Activated T-helper 2 cell treated with anti-CD3 and anti-CD28 coated beads, Interferon-gamma antibody, Interleukin-2, Interleukin-4, amounts not matched to agents 10 μg/mL and 5 μg/mL and 100 μg/mL, durations not matched to agents 14 hours and 24 hours and 36 hours (primary cell): ENCODE measurements around the gene SCAMP5. TPM values are rescaled to one million over a fixed set of nuclear protein-coding genes. Genes with fewer than 3 reads are reported as not detected.
A peak's percentile ranks its signal among the peaks of the same experiment; 100 is the strongest.

Experiments
- DNase-seq: peaks from one replicate; pipeline ENCODE4 v3.0.0; 2021; ENCODE audit warnings: low spot score
- H3K27ac Mint-ChIP-seq: one replicate; pipeline ENCODE4 v1.8.0; 2021; ENCODE audit warnings: mixed read lengths
- H3K27me3 Mint-ChIP-seq: one replicate; pipeline ENCODE4 v1.8.0; 2021; ENCODE audit warnings: low read depth, mixed read lengths
- H3K36me3 Mint-ChIP-seq: one replicate; pipeline ENCODE4 v1.8.0; 2021; ENCODE audit warnings: low read depth, mixed read lengths
- H3K4me1 Mint-ChIP-seq: one replicate; pipeline ENCODE4 v1.8.0; 2021; ENCODE audit warnings: low read depth, mixed read lengths
- H3K4me3 Mint-ChIP-seq: one replicate; pipeline ENCODE4 v1.8.0; 2021; ENCODE audit warnings: low read depth, mild to moderate bottlenecking, moderate library complexity, mixed read lengths
- H3K9me3 Mint-ChIP-seq: one replicate; pipeline ENCODE4 v1.8.0; 2021; ENCODE audit warnings: mixed read lengths
- intact Hi-C: fragments of 100-400 bp; cut with micrococcal nuclease; formaldehyde crosslinking; loops from one replicate; pipeline ENCODE4 v1.15.1; 2023
- total RNA-seq: library from RNA; stranded (reverse); gene quantifications from 2 replicates; pipeline ENCODE4 v1.2.3, GENCODE V29; 2022

SCAMP5 gene
- total RNA-seq: 0.89 and 0.99 TPM in 2 replicates

- Mint-ChIP-seq H3K36me3 (no peaks in the 10 kb centered on the region), H3K27me3 (peaks cover 38% of the 10 kb centered on the region), H3K4me1 (peaks cover 8% of the 10 kb centered on the region), H3K4me3 (peak within 1 kb of the TSS; percentile 54), H3K27ac (no peak within 1 kb of the TSS), H3K9me3 (no peaks in the 10 kb centered on the region)
- intact Hi-C loops: no loop called here
- DNase-seq: peak; percentile 92
These were observed at the start of gene SCAMP5 for GRCh38 chr15:74995182-74995778. Gene SCAMP5, plus strand, starts transcription at chr15:74995563. Its CDS starts 16,277 bp downstream, at chr15:75011840.

- Mint-ChIP-seq H3K9me3 (no peaks in the 10 kb centered on the region), H3K4me1 (peaks cover 10% of the 10 kb centered on the region), H3K36me3 (peaks cover 4% of the 10 kb centered on the region), H3K27me3 (peaks cover 2% of the 10 kb centered on the region), H3K27ac (no peak overlapping the region), H3K4me3 (no peak overlapping the region)
- intact Hi-C loops: loop anchor here (1.0 to 5.0 kb wide), 4 partner anchors 43 to 313 kb away; partner anchors contain the start of gene FAM219B
- DNase-seq: peak; percentile 71
These were observed 45.1 kb upstream of the SCAMP5 start for GRCh38 chr15:74950078-74950908.

- Mint-ChIP-seq H3K36me3 (peaks cover 4% of the 10 kb centered on the region), H3K27ac (no peak overlapping the region), H3K4me1 (peaks cover 13% of the 10 kb centered on the region), H3K4me3 (no peak overlapping the region), H3K27me3 (peaks cover 2% of the 10 kb centered on the region), H3K9me3 (no peaks in the 10 kb centered on the region)
- intact Hi-C loops: loop anchor here (2.0 to 5.0 kb wide), 3 partner anchors 44 to 314 kb away; partner anchors contain the start of gene FAM219B
- DNase-seq: no peak
These were observed 44.4 kb upstream of the SCAMP5 start for GRCh38 chr15:74951006-74951405.

- Mint-ChIP-seq H3K4me1 (peaks cover 23% of the 10 kb centered on the region), H3K27me3 (peaks cover 21% of the 10 kb centered on the region), H3K27ac (no peak overlapping the region), H3K9me3 (no peaks in the 10 kb centered on the region), H3K4me3 (no peak overlapping the region), H3K36me3 (peaks cover 4% of the 10 kb centered on the region)
- DNase-seq: no peak
- intact Hi-C loops: loop anchor here (5.0 kb wide), 2 partner anchors 47 to 317 kb away; partner anchors contain the start of gene FAM219B
These were observed 40.8 kb upstream of the SCAMP5 start for GRCh38 chr15:74954515-74954914.

- Mint-ChIP-seq H3K27me3 (peaks cover 26% of the 10 kb centered on the region), H3K27ac (no peak overlapping the region), H3K4me1 (peaks cover 23% of the 10 kb centered on the region), H3K36me3 (peaks cover 4% of the 10 kb centered on the region), H3K4me3 (peak overlapping the region; percentile 55), H3K9me3 (no peaks in the 10 kb centered on the region)
- no peak for DNase-seq
- intact Hi-C loops: loop anchor here (5.0 kb wide), 2 partner anchors 67 to 168 kb away; partner anchors contain the start of gene PPCDC
These were observed 40.3 kb upstream of the SCAMP5 start for GRCh38 chr15:74955017-74955416.

GRCh38 chr15:74955796-74956647 is 39.3 kb upstream of the SCAMP5 start:
- Mint-ChIP-seq H3K4me3 (peak overlapping the region; percentile 55), H3K9me3 (no peaks in the 10 kb centered on the region), H3K4me1 (peaks cover 25% of the 10 kb centered on the region), H3K27ac (no peak overlapping the region), H3K36me3 (peaks cover 4% of the 10 kb centered on the region), H3K27me3 (peaks cover 32% of the 10 kb centered on the region)
- intact Hi-C loops: loop anchor here (2.0 to 5.0 kb wide), 3 partner anchors 66 to 249 kb away; partner anchors contain the start of gene PPCDC
- peak; percentile 66 for DNase-seq

- H3K4me3 Mint-ChIP-seq: peak within 1 kb of the TSS; percentile 64
- intact Hi-C loops: loop anchor here (2.0 to 5.0 kb wide), 3 partner anchors 65 to 248 kb away; partner anchors contain the start of gene PPCDC
These were observed 38.5 kb upstream of the SCAMP5 start, which contains the start of gene RPP25 for GRCh38 chr15:74956648-74957475. Gene RPP25, minus strand, starts transcription at chr15:74956772. Its CDS starts 189 bp downstream, at chr15:74956583.

GRCh38 chr15:74957476-74958035 is 37.8 kb upstream of the SCAMP5 start:
- no peak overlapping the region for H3K27ac Mint-ChIP-seq
- intact Hi-C loops: loop anchor here (2.0 to 5.0 kb wide), 3 partner anchors 65 to 247 kb away; partner anchors contain the start of gene PPCDC
- H3K9me3 Mint-ChIP-seq: no peaks in the 10 kb centered on the region
- peaks cover 39% of the 10 kb centered on the region for H3K27me3 Mint-ChIP-seq
- no peak for DNase-seq
- H3K4me1 Mint-ChIP-seq: peaks cover 29% of the 10 kb centered on the region
- peaks cover 4% of the 10 kb centered on the region for H3K36me3 Mint-ChIP-seq
- no peak overlapping the region for H3K4me3 Mint-ChIP-seq

More at GRCh38 chr15:74956648-74957475, 38.5 kb upstream of the SCAMP5 start, which contains the start of gene RPP25:
- peaks cover 32% of the 10 kb centered on the region for H3K4me1 Mint-ChIP-seq
- H3K27me3 Mint-ChIP-seq: peaks cover 39% of the 10 kb centered on the region
- no peak within 1 kb of the TSS for H3K27ac Mint-ChIP-seq
- no peaks in the 10 kb centered on the region for H3K9me3 Mint-ChIP-seq
- DNase-seq: peak; percentile 67
- peaks cover 4% of the 10 kb centered on the region for H3K36me3 Mint-ChIP-seq

GRCh38 chr15:74958320-74958907 is 36.9 kb upstream of the SCAMP5 start:
- intact Hi-C loops: loop anchor here (5.0 kb wide), 2 partner anchors 64 to 171 kb away; partner anchors contain the start of gene PPCDC
- Mint-ChIP-seq H3K4me1 (peaks cover 29% of the 10 kb centered on the region), H3K36me3 (peaks cover 4% of the 10 kb centered on the region), H3K9me3 (no peaks in the 10 kb centered on the region), H3K27ac (no peak overlapping the region), H3K4me3 (no peak overlapping the region), H3K27me3 (peaks cover 39% of the 10 kb centered on the region)
- no peak for DNase-seq

GRCh38 chr15:74958908-74959585 is 36.3 kb upstream of the SCAMP5 start:
- DNase-seq: no peak
- peaks cover 39% of the 10 kb centered on the region for H3K27me3 Mint-ChIP-seq
- peak overlapping the region; percentile 51 for H3K4me3 Mint-ChIP-seq
- peaks cover 29% of the 10 kb centered on the region for H3K4me1 Mint-ChIP-seq
- H3K36me3 Mint-ChIP-seq: peaks cover 4% of the 10 kb centered on the region
- intact Hi-C loops: loop anchor here (5.0 kb wide), 2 partner anchors 63 to 172 kb away; partner anchors contain the start of gene PPCDC
- H3K9me3 Mint-ChIP-seq: no peaks in the 10 kb centered on the region
- no peak overlapping the region for H3K27ac Mint-ChIP-seq
